Mucosa of descending colon (tissue), 3 donors: ENCODE results near the gene TP53BP1. TPM values are rescaled to one million over a fixed set of nuclear protein-coding genes. Genes with fewer than 3 reads are reported as not detected.

ENCODE experiments used
- ATAC-seq: fragments of 200-7000 bp; cut with Tn5 transposase; one replicate; pipeline ENCODE4 v1.9.1; 2020; ENCODE audit warnings: mild to moderate bottlenecking, moderate library complexity
- DNase-seq, 3 donors: peaks; one replicate each; pipeline ENCODE4 v3.0.0-alpha.2; 2020
- H3K36me3 ChIP-seq: fragments of 200-600 bp; one replicate; pipeline ENCODE4 v1.8.0; 2021; ENCODE audit warnings: low read depth, mild to moderate bottlenecking
- H3K4me1 ChIP-seq: fragments of 200-600 bp; one replicate; pipeline ENCODE4 v1.8.0; 2021; ENCODE audit warnings: low read depth, mild to moderate bottlenecking
- H3K4me3 ChIP-seq: fragments of 200-600 bp; one replicate; pipeline ENCODE4 v1.8.0; 2021; ENCODE audit warnings: mild to moderate bottlenecking
- H3K9me3 ChIP-seq: fragments of 200-600 bp; one replicate; pipeline ENCODE4 v1.8.0; 2021; ENCODE audit warnings: mild to moderate bottlenecking
- CTCF ChIP-seq: fragments of 200-600 bp; IDR thresholded peaks from one replicate; pipeline ENCODE4 v1.8.0; 2022; ENCODE audit warnings: antibody characterized with exemption, mild to moderate bottlenecking
- intact Hi-C, 2 donors: fragments of 100-400 bp; cut with DNase I in 1 of 2; cut with micrococcal nuclease in 1 of 2; formaldehyde crosslinking; loops; one replicate each; pipeline versions ENCODE4 v1.11.0 to v1.11.1; 2022; cut with DNase I, micrococcal nuclease
- total RNA-seq, 3 donors: library from RNA; stranded (reverse); fragmentation: NEBNext Ultra II Directional in 2 of 3; extraction: Animal tissue kit (Norgen Biotek cat#: 25700) in 2 of 3; gene quantifications; one replicate each; pipeline versions ENCODE4 v1.2.1 to v1.2.4, GENCODE V29; 2021 to 2023
- donor health status: DM: no; HTN: no; CAD: no; lungs with moderate emphysema.
- donor health status: DM: no; HTN: no; CAD: no.
- donor health status: DM: no; HTN: yes; CAD: no.

The TP53BP1 gene
- total RNA-seq, 3 donors from 2014 or later, result 31.8 to 46.5 (median 41.6) TPM

DNA sequence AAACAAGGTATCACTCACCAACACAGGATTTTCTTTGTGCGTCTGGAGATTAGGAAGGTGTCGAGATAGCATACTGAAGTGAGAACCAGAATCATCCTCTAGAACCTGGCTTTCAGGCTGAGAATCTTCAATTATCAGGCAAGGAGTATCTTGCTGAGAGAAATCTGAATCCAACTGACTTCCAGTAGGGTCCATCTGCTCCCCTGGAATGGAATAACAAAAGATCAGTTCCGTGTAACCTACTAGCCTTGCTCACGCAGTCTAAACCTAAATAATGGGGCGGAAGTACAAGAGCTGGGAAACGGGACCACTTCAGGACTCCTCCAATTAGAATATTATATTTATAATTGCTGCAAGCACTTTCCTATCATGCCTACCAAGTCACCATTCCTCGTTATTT lies 690 bp downstream of the TP53BP1 start:
- ATAC-seq (no peak), DNase-seq (no peak)
- H3K4me3 ChIP-seq, result peak overlapping the region; percentile 45
- TF ChIP-seq CTCF, result no peak
- H3K9me3 ChIP-seq, result no peaks in the 10 kb centered on the region
- no peaks in the 10 kb centered on the region for H3K36me3 ChIP-seq
- intact Hi-C loops, result no loop called here
- peaks cover 12% of the 10 kb centered on the region for H3K4me1 ChIP-seq

DNA sequence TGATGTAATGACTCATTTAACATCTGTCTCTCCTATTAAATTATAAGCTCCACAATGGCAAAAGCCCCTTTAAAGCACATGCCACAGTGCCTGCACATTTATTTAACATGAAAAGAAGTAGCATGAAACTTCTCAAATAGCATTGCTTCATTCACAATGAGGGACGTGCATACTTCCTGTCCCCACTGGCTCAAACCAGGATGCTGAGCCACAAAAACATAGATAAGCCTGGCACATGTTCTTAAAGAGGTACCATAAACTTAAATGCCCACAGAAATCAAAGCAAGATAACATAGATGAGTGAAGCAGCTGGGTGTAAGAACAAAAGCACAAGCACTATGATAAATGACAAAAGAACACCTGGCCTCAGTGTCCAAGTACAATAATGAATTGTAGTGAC lies 3.8 kb downstream of the TP53BP1 start:
- Histone ChIP-seq H3K9me3 (no peaks in the 10 kb centered on the region), H3K4me3 (no peak overlapping the region), H3K36me3 (no peaks in the 10 kb centered on the region), H3K4me1 (peaks cover 12% of the 10 kb centered on the region)
- intact Hi-C loops, result no loop called here
- no peak for TF ChIP-seq CTCF
- ATAC-seq (peak; percentile 63), DNase-seq (peak in 1 of 3 donors; percentile 35)

DNA sequence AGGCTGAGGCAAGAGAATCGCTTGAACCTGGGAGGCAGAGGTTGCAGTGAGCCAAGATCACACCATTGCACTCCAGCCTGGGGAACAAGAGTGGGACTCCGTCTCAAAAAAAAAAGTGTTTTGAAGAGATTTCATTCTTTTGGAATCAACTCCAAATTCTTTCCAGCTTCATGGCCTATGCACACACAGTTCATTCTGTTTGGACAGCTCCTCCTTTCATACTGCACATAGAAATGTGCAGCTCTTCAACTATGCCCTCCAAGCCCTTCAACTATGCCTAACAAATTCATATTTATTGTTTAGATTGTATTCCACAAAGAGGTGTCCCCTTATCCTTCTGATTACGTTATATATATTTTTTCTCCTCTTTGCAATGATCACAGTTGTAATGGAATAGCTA lies 4.2 kb downstream of the TP53BP1 start:
- intact Hi-C loops, result no loop called here
- Histone ChIP-seq H3K4me1 (peaks cover 11% of the 10 kb centered on the region), H3K9me3 (no peaks in the 10 kb centered on the region), H3K4me3 (no peak overlapping the region), H3K36me3 (no peaks in the 10 kb centered on the region)
- no peak for TF ChIP-seq CTCF
- DNase-seq, result no peak
- ATAC-seq, result no peak

DNA sequence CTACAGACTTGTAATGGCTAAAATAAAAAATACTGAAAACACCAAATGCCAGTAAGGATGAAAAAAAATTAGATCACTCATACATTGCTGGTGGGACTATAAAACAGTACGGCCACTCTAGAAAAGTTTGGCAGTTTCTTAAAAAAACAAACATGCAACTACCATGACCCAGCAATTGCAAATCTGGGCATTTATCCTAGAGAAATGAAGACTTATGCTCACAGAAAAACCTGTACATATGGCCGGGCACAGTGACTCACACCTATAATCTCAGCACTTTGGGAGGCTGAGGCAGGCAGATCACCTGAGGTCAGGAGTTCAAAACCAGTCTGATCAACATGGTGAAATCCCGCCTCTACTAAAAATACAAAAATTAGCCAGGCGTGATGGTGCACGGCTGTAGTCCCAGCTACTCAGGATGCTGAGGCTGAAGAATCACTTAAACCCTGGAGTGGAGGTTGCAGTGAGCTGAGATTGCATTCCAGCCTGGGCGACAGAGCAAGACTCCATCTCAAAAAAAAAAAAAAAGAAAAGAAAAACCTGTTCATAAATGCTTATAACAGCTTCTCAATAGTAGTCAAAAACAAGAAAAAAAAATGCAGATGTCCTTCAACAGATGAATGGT lies 5.6 kb downstream of the TP53BP1 start:
- Histone ChIP-seq H3K9me3 (no peaks in the 10 kb centered on the region), H3K4me3 (no peak overlapping the region), H3K36me3 (no peaks in the 10 kb centered on the region), H3K4me1 (peaks cover 9% of the 10 kb centered on the region)
- DNase-seq, result no peak
- TF ChIP-seq CTCF, result no peak
- intact Hi-C loops, result no loop called here
- ATAC-seq, result no peak

DNA sequence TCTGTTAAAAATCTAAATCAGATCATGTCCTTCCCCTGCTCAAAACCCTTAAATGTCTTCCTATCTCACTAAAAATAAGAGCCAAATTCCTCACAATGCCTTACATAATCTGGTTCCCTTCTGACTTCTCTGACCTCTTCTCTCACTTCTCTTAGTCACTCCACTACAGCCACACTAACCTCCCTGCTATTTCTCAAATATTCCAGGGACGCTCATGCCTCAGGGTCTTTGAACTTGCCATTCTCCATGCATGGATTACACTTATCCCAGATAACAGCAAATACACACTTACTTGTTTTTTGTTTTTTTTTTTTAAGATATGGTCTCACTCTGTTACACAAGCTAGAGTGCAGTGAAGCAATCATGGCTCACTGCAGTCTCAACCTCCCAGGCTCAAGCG lies 8.5 kb downstream of the TP53BP1 start:
- DNase-seq, result no peak
- Histone ChIP-seq H3K9me3 (no peaks in the 10 kb centered on the region), H3K36me3 (no peaks in the 10 kb centered on the region), H3K4me1 (peaks cover 5% of the 10 kb centered on the region), H3K4me3 (no peak overlapping the region)
- intact Hi-C loops, result no loop called here
- TF ChIP-seq CTCF, result no peak
- no peak for ATAC-seq
